Mesodermal cell (in vitro differentiated cells): ENCODE measurements around the gene EFNA5.

ENCODE experiments used
- H3K27ac ChIP-seq: 2 replicates; pipeline ENCODE4 v1.7.0; 2013; ENCODE audit warnings: mild to moderate bottlenecking, low read depth, low read length, moderate library complexity; ENCODE audit not compliant: severe bottlenecking
- H3K36me3 ChIP-seq: 2 replicates; pipeline ENCODE4 v1.7.1; 2013; ENCODE audit warnings: mild to moderate bottlenecking, low read length, moderate library complexity; ENCODE audit not compliant: control insufficient read depth, insufficient read depth
- H3K4me1 ChIP-seq: one replicate; pipeline ENCODE4 v1.7.1; 2013; ENCODE audit warnings: mild to moderate bottlenecking, low read length; ENCODE audit not compliant: insufficient read depth, control insufficient read depth, poor library complexity, severe bottlenecking
- H3K4me3 ChIP-seq: 2 replicates; pipeline ENCODE4 v1.7.0; 2013; ENCODE audit warnings: low read length, control low read depth, mild to moderate bottlenecking; ENCODE audit not compliant: insufficient read depth, poor library complexity, severe bottlenecking; ENCODE audit errors: extremely low read depth
- H3K9me3 ChIP-seq: 2 replicates; pipeline ENCODE4 v1.7.1; 2013; ENCODE audit warnings: mild to moderate bottlenecking, low read length, moderate library complexity; ENCODE audit not compliant: control insufficient read depth
- WGBS, 2 experiments: methylation state at CpG; one replicate each; pipeline ENCODE4 v1.1.5; 2013; ENCODE audit warnings: missing lambda C conversion rate in 2 of 2; ENCODE audit not compliant: insufficient coverage in 2 of 2; 5-methylcytosine and 5-hydroxymethylcytosine counted together

EFNA5 gene

GRCh38 chr5:107518616-107519015, 152.1 kb downstream of the EFNA5 start:
- H3K4me1 ChIP-seq = peaks cover 20% of the 10 kb centered on the region
- H3K4me3 ChIP-seq = no peak overlapping the region
- H3K27ac ChIP-seq = no peak overlapping the region
- H3K9me3 ChIP-seq = no peaks in the 10 kb centered on the region
- 62% methylated on average over 1 of the region's 2 CpGs; no CpG with 5 or more reads in 1 of the 2 experiments for WGBS, 2 experiments
- no peaks in the 10 kb centered on the region for H3K36me3 ChIP-seq

GRCh38 chr5:107518190-107518589, 152.5 kb downstream of the EFNA5 start:
- Histone ChIP-seq H3K27ac (no peak overlapping the region), H3K4me1 (peaks cover 20% of the 10 kb centered on the region), H3K9me3 (no peaks in the 10 kb centered on the region), H3K36me3 (no peaks in the 10 kb centered on the region), H3K4me3 (no peak overlapping the region)
- 52 to 61% methylated on average over 3 to 4 of the region's 6 CpGs for WGBS, 2 experiments

GRCh38 chr5:107517185-107518033, 153.3 kb downstream of the EFNA5 start:
- Histone ChIP-seq H3K4me3 (no peak overlapping the region), H3K27ac (no peak overlapping the region), H3K36me3 (no peaks in the 10 kb centered on the region), H3K4me1 (peaks cover 20% of the 10 kb centered on the region), H3K9me3 (no peaks in the 10 kb centered on the region)
- 100% methylated on average over 3 of the region's 10 CpGs; no CpG with 5 or more reads in 1 of the 2 experiments for WGBS, 2 experiments

DNA sequence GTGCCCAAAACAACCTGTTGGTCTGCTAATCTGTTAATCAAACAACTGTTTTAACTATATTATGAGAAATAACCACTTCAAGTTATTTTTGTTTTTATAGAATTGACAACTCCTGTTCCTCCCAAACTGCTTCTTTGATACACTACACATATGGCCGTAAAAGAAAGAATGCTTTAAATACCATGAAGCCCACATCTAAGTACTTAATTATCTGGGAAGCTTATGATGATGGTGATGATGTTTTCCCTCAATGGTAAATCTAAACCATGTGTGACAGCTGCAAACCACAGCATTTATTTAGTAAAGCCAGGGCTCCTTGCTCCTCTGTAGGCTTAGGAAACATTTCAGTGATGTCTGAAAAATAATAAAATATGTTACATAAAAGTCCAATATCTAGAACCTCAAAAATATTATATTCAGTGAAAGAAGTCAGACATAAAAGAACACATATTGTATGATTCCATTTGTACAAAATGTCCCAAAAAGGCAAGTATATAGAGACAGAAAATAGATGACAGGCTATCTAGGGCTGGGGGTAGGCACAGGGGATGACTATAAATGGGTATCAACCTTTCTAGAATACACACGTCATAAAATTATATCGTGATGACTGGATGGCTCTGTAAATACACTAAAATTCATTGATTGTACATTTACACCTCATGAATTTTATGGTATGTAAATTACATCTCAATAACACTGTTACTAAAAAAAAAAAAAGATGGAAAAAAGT, 154.1 kb downstream of the EFNA5 start:
- no CpG with 5 or more reads among the region's 3 CpGs for WGBS, 2 experiments
- H3K9me3 ChIP-seq = no peaks in the 10 kb centered on the region
- peaks cover 20% of the 10 kb centered on the region for H3K4me1 ChIP-seq
- H3K36me3 ChIP-seq = no peaks in the 10 kb centered on the region
- H3K27ac ChIP-seq = peak overlapping the region; percentile 33
- H3K4me3 ChIP-seq = no peak overlapping the region

GRCh38 chr5:107515521-107516080, 155.1 kb downstream of the EFNA5 start:
- Histone ChIP-seq H3K27ac (peak overlapping the region; percentile 33), H3K9me3 (no peaks in the 10 kb centered on the region), H3K4me1 (peaks cover 20% of the 10 kb centered on the region), H3K36me3 (no peaks in the 10 kb centered on the region), H3K4me3 (no peak overlapping the region)
- WGBS, 2 experiments = 90 to 94% methylated on average over 6 of the region's 7 CpGs

GRCh38 chr5:107514305-107514704, 156.4 kb downstream of the EFNA5 start:
- peaks cover 9% of the 10 kb centered on the region for H3K4me1 ChIP-seq

DNA sequence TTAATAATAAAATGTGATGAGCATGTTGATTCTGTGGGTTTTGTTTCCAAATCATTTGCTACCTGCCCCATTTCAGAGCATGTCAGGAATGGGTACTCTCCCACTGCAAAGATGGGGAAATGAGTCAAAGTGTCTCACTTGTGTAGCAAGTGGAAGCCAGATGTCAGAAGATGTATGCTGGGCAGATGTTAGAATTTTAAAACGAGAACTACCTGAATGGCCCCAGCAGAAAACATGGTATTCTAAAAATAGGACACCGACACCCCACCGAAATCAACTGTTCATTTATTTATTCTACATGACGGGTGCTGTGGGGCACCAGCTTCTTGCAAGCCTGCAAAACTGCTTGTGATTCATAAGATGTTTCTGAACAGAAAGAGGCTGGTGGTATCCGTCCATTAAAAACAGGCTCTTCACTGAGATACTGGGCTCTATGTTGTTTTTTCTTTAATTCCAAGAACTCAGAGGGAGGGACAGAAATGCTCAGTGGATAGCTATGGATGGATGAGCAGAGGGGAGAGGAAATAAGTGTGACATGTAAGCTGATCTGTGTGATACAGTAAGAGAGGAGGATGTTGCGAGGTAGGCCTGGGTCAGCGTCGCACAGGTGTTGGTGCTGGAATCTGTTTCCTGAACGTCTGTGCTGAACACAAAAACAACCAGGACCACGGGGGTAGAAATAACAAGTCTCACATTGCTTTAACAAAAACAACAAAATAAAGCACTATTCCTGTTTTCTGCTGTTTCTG, 157.2 kb downstream of the EFNA5 start:
- no peaks in the 10 kb centered on the region for H3K9me3 ChIP-seq
- 71 to 76% methylated on average over 2 to 7 of the region's 10 CpGs for WGBS, 2 experiments
- H3K27ac ChIP-seq = no peak overlapping the region
- H3K4me1 ChIP-seq = peaks cover 7% of the 10 kb centered on the region
- H3K4me3 ChIP-seq = no peak overlapping the region
- no peaks in the 10 kb centered on the region for H3K36me3 ChIP-seq

More at GRCh38 chr5:107514305-107514704, 156.4 kb downstream of the EFNA5 start:
- 50% methylated on average over 2 of the region's 2 CpGs; no CpG with 5 or more reads in 1 of the 2 experiments for WGBS, 2 experiments
- H3K27ac ChIP-seq = no peak overlapping the region
- H3K36me3 ChIP-seq = no peaks in the 10 kb centered on the region
- H3K4me3 ChIP-seq = no peak overlapping the region
- H3K9me3 ChIP-seq = no peaks in the 10 kb centered on the region

DNA sequence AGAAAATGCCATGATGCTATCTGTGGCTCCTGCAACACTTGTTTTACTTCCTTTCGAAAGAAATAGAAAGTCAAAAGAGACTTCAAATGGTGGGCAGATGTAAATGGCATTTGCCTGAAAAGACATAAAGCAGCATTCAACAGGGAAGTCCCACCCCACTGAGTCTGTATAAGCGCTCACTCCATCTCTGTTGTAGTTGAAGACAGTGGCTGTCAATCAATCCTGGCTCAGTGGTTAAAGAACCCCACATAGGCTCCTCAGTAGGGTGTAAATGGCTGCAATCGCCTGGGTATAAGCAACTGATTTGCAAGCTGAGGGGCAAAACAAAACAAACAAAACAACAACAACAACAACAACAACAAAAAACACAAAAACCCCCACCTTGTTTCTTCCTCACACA, 158.7 kb downstream of the EFNA5 start:
- no peak overlapping the region for H3K4me3 ChIP-seq
- H3K36me3 ChIP-seq = no peaks in the 10 kb centered on the region
- 44% methylated on average over 2 of the region's 3 CpGs; no CpG with 5 or more reads in 1 of the 2 experiments for WGBS, 2 experiments
- no peak overlapping the region for H3K27ac ChIP-seq
- peaks cover 4% of the 10 kb centered on the region for H3K4me1 ChIP-seq
- no peaks in the 10 kb centered on the region for H3K9me3 ChIP-seq

DNA sequence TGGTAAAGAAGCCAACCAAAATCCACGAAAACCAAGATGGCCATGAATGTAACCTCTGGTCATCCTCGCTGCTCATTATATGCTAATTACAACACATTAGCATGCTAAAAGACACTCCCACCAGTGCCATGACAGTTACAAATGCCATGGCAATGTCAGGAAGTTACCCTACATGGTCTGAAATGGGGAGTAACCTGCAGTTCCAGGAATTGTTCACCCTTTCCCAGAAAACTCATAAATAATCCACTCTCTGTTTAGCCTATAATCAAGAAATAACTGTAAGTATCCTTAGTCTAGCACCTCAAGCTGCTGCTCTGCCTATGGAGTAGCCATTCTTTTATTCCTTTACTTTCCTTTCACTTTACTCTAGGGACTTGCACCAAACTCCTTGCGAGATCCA, 160.6 kb downstream of the EFNA5 start:
- Histone ChIP-seq H3K4me3 (no peak overlapping the region), H3K4me1 (peaks cover 4% of the 10 kb centered on the region), H3K36me3 (no peaks in the 10 kb centered on the region), H3K9me3 (no peaks in the 10 kb centered on the region), H3K27ac (no peak overlapping the region)
- WGBS, 2 experiments = 83% methylated on average over 2 of the region's 3 CpGs; no CpG with 5 or more reads in 1 of the 2 experiments

DNA sequence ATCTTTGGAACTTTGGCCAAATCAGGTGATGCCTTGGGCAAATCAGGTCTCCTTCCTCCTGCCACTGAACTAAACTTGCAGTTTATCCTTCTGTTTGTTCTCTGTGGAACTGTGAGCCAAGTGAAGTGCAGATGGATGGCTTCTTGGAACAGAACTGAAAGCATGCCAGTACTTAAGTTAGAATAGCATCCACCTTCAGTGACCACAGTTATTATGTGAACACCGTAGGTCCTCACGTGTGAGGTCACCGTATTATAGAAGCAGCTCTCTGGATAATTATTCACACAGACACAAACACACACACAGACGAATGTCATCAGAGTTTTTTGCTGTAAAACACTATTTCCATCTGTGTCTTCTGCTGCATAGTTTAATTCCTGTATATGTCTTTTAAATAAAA, 162.6 kb downstream of the EFNA5 start:
- H3K9me3 ChIP-seq = no peaks in the 10 kb centered on the region
- no peak overlapping the region for H3K27ac ChIP-seq
- no peaks in the 10 kb centered on the region for H3K36me3 ChIP-seq
- H3K4me1 ChIP-seq = peaks cover 1% of the 10 kb centered on the region
- H3K4me3 ChIP-seq = no peak overlapping the region
- WGBS, 2 experiments = 77 to 79% methylated on average over 3 of the region's 4 CpGs
